Measurements from ENCODE around the gene KRTAP10-8.
"Not testable (repeated sequence)": the region's sequence is repeated elsewhere in the genome, so short reads cannot be mapped to it uniquely, and the experiment has no call there.

KRTAP10-8 gene

DNA sequence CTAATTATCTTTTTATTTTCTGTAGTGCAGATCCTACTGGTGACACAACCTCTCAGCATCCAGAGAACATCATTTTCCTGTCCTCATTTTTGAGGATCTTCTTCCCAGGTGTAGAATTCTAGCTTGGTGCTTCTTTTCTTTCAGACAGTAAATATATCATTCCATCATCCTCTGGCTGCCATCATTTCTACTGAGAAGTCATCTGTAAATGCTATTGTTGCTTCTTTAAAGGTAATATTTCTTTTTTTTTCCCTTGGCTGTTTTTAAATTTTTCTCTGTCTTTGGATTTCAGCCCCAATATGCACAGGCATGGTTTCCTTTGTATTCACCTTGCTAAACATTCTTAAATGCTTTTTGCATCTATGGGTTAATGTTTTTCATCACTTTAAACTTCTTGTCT is 11.7 kb downstream of the KRTAP10-8 start:
- DNase-seq (ENCODE audit: low spot score), result no peak
- in situ Hi-C loops (cut with MboI; ENCODE audit: low sequenced_read_pairs, unreplicated experiment), result no loop called here
- TF ChIP-seq, protein P1, sequence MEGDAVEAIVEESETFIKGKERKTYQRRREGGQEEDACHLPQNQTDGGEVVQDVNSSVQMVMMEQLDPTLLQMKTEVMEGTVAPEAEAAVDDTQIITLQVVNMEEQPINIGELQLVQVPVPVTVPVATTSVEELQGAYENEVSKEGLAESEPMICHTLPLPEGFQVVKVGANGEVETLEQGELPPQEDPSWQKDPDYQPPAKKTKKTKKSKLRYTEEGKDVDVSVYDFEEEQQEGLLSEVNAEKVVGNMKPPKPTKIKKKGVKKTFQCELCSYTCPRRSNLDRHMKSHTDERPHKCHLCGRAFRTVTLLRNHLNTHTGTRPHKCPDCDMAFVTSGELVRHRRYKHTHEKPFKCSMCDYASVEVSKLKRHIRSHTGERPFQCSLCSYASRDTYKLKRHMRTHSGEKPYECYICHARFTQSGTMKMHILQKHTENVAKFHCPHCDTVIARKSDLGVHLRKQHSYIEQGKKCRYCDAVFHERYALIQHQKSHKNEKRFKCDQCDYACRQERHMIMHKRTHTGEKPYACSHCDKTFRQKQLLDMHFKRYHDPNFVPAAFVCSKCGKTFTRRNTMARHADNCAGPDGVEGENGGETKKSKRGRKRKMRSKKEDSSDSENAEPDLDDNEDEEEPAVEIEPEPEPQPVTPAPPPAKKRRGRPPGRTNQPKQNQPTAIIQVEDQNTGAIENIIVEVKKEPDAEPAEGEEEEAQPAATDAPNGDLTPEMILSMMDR (IDR thresholded peaks at IDR 0.05; ENCODE audit: borderline replicate concordance, control extremely low read depth, extremely low read depth, insufficient read depth, missing control alignments), result no peak

DNA sequence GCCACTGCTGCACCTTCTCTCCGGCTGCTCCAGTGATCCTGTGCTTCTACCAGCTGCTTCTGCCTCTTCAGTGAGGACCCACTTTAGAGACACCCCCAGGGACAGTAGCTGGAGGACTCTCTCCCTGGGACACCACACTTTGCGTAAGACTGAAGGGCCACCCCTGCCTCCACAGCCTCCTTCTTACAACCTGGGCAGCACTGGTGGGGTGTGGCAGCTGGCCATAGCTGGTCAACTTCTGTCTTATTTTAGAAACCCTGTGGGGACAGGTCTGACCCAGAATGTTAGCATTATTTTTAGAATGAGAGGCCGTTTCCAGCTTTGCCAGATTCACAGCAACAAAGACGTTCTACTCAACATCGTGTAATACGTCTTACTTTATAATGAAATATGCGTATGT is 13.9 kb downstream of the KRTAP10-8 start:
- in situ Hi-C loops (cut with MboI; ENCODE audit: low sequenced_read_pairs, unreplicated experiment), result no loop called here
- DNase-seq (ENCODE audit: low spot score), result no peak
- TF ChIP-seq, protein P1 (IDR thresholded peaks at IDR 0.05; ENCODE audit: borderline replicate concordance, control extremely low read depth, extremely low read depth, insufficient read depth, missing control alignments), result no peak

DNA sequence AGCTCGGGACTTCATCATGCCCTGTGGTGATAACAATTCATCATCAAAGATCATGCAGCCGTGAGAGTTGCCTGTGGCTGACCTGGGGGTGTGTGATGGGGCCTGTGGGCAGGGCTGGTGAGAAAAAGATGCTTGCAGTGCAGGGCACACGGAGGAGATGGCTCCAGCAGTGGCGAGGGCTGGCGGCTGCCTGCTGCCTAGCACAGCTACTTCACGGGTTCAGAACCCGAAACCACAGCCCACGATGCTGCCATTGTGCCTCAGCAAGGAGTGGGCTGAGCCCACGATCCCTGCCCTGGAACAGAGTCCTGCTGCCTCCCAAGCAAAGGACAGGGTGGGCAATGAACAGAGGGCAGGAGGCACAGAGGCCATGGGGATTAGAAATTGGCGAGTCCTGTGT is 14.4 kb downstream of the KRTAP10-8 start:
- TF ChIP-seq, protein P1 (IDR thresholded peaks at IDR 0.05; ENCODE audit: borderline replicate concordance, control extremely low read depth, extremely low read depth, insufficient read depth, missing control alignments), result no peak
- in situ Hi-C loops (cut with MboI; ENCODE audit: low sequenced_read_pairs, unreplicated experiment), result no loop called here
- DNase-seq (ENCODE audit: low spot score), result no peak

DNA sequence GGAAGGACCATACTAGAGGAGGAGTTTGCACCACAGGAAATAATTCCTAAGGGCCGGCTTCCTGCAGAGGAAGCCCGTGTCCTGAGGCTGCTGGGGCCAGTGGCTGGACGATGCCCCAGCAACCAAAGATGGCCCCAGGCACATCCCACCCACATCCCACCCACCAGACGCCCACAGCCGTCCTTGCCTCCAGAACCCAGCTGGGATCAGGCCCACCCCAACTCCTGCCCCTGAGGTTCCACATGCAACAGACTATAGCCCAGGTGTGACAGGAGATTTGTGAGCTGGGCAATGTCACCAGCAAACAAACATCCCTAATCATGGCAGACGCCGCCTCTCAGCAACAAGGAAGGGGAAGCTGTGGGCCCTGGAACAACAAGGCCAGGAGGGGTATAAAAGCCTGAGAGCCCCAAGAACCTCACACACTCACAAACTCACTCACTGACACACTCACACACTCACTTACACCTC is 14.8 kb downstream of the KRTAP10-8 start, which contains the start of gene KRTAP10-9:
KRTAP10-9 (plus strand) TSS at position 421 of the 471 bp plus-strand sequence. CDS start 79 bp downstream, outside the sequence.
- TF ChIP-seq, protein P1 (IDR thresholded peaks at IDR 0.05; ENCODE audit: borderline replicate concordance, control extremely low read depth, extremely low read depth, insufficient read depth, missing control alignments), result no peak
- in situ Hi-C loops (cut with MboI; ENCODE audit: low sequenced_read_pairs, unreplicated experiment), result no loop called here
- DNase-seq (ENCODE audit: low spot score), result no peak

DNA sequence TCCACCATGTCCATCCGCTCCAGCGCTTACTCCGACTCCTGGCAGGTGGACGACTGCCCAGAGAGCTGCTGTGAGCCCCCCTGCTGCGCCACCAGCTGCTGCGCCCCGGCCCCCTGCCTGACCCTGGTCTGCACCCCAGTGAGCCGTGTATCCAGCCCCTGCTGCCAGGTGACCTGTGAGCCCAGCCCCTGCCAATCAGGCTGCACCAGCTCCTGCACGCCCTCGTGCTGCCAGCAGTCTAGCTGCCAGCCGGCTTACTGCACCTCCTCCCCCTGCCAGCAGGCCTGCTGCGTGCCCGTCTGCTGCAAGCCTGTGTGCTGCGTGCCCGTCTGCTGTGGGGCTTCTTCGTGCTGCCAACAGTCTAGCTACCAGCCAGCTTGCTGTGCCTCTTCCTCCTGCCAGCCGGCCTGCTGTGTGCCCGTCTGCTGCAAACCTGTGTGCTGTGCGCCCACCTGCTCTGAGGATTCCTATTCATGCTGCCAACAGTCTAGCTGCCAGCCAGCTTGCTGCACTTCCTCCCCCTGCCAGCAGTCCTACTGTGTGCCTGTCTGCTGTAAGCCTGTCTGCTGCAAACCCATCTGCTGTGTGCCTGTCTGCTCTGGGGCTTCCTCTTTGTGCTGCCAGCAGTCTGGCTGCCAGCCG is 15.4 kb downstream of the KRTAP10-8 start:
- in situ Hi-C loops (cut with MboI; ENCODE audit: low sequenced_read_pairs, unreplicated experiment); DNase-seq (ENCODE audit: low spot score): not testable (repeated sequence)

DNA sequence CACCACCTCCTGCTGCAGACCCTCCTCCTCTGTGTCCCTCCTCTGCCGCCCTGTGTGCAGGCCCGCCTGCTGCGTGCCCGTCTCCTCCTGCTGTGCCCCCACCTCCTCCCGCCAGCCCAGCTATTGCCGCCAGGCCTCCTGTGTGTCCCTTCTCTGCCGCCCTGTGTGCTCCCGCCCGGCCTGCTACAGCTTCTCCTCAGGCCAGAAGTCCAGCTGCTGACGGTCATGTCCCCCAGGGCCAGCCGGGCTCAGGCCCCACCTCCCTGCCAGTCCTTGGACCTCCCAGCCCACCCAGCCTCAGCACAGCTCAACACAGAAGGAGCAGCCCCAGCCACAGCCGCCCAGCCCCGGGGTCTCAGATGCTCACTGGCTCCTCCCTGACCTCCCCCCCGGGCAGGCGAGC is 16.0 kb downstream of the KRTAP10-8 start:
- in situ Hi-C loops (cut with MboI; ENCODE audit: low sequenced_read_pairs, unreplicated experiment); DNase-seq (ENCODE audit: low spot score): not testable (repeated sequence)

DNA sequence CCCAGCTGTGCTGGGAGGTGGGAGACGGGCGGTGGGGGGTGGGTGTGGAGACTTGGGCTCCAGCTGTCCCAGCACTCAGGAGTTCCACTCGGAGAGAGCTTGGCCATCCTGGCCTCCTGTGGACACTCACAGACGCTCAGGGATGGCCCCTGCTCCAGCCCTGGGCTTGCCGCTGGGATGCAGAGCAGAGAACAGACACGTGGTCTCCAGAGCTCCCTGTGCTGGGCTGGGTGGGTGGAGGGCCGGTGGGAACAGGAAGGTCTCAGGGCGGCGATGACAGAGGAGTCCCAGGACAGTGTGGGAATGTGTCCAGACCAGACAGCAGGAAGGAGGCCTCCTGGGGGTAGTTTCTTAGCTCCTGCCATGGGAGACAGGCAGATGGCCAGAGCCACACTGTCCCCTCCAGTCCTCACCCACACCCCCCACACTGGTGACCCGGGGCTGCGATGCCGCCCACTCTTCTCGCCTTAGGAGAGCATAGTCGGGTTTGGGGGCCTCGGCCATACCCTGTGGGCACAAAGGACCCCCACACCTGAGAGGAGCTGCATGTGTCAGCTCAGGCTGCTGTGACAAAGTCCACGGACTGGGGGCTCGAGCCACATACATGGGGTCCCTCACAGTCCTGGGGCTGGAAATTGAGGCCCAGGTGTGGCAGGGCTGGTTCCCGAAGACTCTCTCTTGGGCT is 17.0 kb downstream of the KRTAP10-8 start:
- TF ChIP-seq, protein P1 (IDR thresholded peaks at IDR 0.05; ENCODE audit: borderline replicate concordance, control extremely low read depth, extremely low read depth, insufficient read depth, missing control alignments), result no peak
- in situ Hi-C loops (cut with MboI; ENCODE audit: low sequenced_read_pairs, unreplicated experiment), result no loop called here
- DNase-seq (ENCODE audit: low spot score), result no peak
